OCI-M1 (cell line): ENCODE measurements around the gene PANX2.

Experiments
- DNase-seq: peaks from one replicate; lab custom pipeline; 2025; lab: John Stamatoyannopoulos, UW

PANX2 gene

GRCh38 chr22:50171319-50171964, 911 bp downstream of the PANX2 start:
- DNase-seq = no peak

- no peak for DNase-seq
Measured at GRCh38 chr22:50171965-50172421, 1.5 kb downstream of the PANX2 start.

DNA sequence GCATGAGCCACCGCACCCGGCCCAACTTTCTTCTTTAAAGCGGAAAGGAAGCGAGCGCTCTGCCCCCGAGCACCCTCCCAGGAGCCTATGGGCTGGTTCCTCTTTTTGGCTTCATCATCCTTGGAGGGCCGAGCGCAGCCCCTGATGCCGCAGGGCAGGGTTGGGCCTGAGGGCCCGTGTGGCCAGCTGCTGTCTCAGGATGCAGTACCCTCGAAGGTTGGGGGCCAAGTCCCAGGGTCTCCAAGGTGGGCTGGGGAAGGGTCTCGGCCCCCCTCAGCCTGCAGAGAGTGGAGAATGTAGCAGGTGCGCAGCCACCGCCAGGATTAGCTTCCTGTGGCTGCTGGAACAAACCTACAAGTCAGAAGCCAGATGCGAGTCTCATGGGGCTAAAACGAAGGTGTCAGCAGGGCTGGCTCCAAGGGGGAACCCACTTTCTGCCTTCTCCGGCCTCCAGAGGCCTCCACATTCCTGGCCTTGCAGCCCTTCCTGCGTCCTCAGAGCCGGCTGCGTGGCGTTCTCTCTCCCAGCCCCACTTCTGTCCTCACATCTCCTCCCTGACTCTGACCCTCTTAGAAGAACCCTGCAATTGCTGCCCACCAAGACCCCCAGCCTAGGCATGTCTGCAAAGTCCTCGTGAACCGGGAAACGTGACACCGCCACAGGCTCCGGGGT, 2.9 kb downstream of the PANX2 start:
- peak; percentile 77 for DNase-seq

DNA sequence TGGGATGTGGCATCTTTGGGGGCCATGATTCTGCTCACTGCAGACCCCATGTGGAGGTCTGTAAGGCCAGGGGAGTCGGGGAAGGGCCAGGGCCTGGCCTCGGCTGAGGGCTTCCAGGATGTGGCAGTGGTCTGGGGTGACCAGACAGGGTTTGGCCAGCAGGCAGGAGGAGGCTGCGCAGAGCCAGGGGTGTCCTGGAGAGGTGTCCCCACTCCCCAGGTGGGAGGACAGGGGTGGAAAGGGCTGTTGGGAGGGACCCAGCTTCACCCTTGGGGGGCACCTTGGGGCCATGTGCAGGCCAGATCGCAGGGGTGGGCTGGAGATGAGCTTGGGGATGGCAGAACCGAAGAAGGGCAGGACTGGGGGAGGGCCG, 3.4 kb downstream of the PANX2 start:
- no peak for DNase-seq

DNA sequence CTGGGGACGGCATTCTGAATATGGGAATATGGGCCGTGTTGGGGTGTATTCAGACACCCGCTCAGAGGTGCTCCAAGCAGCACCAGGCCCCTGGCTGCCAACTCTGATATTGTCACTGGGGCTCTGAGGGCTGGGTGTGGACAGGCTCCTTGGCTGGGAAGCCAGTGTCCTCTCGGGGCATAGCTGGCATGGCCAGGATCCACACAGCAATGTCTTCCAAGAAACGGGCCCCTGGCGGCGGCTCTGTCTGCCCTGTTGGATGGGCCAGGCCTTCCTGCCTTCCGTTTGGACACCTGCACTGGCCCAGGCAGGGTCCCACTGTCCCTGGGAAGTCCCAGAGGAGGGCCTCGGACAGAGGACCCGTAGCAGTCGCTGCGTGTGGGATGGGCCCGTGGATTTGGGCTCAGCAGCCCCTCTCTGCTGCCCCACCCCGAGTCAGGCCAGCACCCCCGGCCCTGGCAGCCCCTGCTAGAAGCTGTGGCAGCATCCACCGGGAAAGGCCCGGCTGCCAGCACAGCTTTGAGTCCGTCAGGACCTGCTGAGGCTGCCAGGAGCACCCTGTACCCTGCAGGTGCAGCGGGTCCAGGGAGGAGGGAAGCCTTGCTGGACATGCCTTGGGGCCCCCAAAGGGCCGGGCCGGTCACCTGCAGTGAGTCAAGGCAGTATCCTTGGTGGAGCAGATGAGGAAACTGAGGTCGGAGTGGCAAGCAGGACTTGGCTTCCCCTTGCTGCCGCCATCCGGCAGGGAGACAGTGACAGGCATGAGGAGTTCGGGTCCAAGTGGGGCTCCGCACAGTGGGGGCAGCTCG, 4.1 kb downstream of the PANX2 start:
- no peak for DNase-seq

DNA sequence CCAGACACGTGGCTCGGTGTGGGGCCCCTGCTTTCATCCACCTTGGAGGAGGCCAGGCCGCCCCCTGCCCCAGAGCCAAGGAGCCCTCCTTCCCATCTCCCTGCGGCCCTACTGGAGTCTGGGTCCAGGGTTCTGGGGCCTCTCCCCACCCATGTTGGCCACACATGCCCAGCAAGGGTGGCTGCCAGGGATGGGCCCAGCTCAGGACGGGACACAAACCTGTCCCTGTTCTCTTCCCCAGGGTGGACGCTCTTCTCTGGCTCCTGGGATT, 4.6 kb downstream of the PANX2 start:
- DNase-seq = no peak

GRCh38 chr22:50175921-50176849, 5.7 kb downstream of the PANX2 start:
- no peak for DNase-seq

DNA sequence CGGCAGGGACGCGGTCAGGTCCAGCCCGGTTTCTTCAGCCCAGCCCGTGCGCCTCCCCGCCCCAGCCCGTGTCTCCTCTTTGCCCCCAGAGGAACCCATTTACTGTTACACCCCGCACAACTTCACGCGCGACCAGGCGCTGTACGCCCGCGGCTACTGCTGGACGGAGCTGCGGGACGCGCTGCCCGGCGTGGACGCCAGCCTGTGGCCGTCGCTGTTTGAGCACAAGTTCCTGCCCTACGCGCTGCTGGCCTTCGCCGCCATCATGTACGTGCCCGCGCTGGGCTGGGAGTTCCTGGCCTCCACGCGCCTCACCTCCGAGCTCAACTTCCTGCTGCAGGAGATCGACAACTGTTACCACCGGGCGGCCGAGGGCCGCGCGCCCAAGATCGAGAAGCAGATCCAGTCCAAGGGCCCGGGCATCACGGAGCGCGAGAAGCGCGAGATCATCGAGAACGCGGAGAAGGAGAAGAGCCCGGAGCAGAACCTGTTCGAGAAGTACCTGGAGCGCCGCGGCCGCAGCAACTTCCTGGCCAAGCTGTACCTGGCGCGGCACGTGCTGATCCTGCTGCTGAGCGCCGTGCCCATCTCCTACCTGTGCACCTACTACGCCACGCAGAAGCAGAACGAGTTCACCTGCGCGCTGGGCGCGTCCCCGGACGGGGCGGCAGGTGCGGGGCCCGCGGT, 6.5 kb downstream of the PANX2 start:
- DNase-seq = no peak

- no peak for DNase-seq
Measured at GRCh38 chr22:50177537-50178470, 7.3 kb downstream of the PANX2 start.

DNA sequence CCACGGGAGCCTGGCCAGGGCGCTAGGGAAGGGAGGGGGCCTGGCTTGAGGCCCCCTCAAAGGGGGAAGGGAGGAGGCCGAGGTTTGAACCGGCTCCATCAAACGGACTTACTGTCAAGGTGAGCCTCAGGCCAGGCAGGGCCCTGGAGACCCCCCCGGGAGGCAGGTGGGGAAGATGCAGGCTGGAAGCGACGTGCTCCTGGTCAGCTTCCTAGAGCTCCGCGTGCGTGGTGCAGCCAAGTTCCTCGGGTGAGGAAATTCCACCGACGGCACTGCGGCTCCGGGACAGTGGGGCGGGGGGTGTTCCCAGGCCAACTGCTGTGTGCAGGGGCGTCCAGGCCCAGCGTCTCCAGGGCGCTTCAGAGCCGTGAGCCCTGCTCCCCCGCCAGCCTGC, 7.9 kb downstream of the PANX2 start:
- no peak for DNase-seq

GRCh38 chr22:50178871-50179869, 8.6 kb downstream of the PANX2 start:
- DNase-seq = no peak

- DNase-seq = no peak
Measured at GRCh38 chr22:50179937-50180726, 9.6 kb downstream of the PANX2 start.

GRCh38 chr22:50180727-50181521, 10.4 kb downstream of the PANX2 start:
- DNase-seq = no peak

- DNase-seq = no peak
Measured at GRCh38 chr22:50182176-50183081, 11.9 kb downstream of the PANX2 start.

- DNase-seq = no peak
Measured at GRCh38 chr22:50183141-50183971, 12.8 kb downstream of the PANX2 start.
